UCSD-AML1 (cell line): ENCODE measurements around the gene CIAO2B.

Experiments
- DNase-seq: peaks from one replicate; lab custom pipeline; 2025; ENCODE audit not compliant: unreplicated experiment; lab: John Stamatoyannopoulos, UW

The CIAO2B gene

GRCh38 chr16:66920924-66921680 lies 13.1 kb downstream of the CIAO2B start:
- no peak for DNase-seq

DNA sequence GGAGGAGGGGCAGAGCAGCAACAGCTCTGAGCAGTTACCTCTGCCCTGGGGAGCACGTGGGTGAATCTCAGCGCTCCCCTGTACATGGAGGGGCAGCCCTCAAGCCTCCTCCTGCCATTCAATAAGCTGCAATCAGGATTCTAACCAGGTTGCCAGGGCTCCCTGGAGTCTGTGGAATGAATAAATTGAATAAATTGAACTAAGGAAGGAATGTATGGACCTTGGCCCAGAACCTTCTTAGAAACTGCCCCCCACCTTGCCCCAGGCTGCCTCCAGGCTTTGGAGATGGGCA lies 14.0 kb downstream of the CIAO2B start:
- no peak for DNase-seq

GRCh38 chr16:66919569-66920298 lies 14.5 kb downstream of the CIAO2B start:
- no peak for DNase-seq

- DNase-seq: no peak
Observed at GRCh38 chr16:66918803-66919568, 15.2 kb downstream of the CIAO2B start, which contains the start of gene CDH16. CDH16 (minus strand) TSS chr16:66918885; CDS start chr16:66918065, 820 bp downstream.

DNA sequence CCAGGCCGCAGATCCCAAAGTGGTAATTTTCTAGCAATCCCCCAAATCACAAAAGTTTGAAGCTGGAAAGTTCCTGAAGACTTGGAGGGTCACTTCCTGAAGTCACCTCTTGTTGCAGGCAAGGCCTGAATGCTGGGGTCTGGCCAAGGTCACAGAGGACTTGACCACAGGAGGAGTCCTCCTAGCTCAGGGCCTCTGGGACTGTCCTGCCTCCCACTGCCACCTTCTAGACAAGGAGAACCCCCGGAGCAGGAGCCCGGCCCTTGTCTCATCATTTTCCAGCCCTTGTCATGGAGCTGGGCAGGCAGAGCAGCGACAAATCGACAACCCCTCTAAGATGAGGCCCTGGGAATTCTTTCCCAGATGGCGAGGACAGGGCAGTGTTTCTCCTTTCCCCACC lies 15.8 kb downstream of the CIAO2B start:
- no peak for DNase-seq

DNA sequence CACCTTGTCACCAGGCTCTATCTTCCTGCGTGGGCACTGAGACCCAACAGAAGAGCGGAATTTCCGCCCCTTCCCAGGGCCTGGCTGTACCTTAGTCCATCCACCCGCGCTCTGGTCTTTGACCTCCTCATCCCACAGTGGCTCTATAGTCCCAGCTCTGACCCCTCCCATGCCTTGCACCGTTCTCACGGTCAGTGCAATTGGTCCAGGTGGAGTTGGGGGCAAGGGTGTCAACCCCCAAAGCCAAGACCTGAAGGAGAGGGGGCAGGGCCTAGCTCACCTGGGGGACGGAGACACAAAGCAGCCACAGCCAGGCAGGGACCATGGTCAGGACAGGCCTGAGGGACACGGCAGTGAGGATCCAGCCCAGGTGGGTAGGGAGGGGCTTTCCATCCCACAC lies 16.5 kb downstream of the CIAO2B start:
- no peak for DNase-seq

DNA sequence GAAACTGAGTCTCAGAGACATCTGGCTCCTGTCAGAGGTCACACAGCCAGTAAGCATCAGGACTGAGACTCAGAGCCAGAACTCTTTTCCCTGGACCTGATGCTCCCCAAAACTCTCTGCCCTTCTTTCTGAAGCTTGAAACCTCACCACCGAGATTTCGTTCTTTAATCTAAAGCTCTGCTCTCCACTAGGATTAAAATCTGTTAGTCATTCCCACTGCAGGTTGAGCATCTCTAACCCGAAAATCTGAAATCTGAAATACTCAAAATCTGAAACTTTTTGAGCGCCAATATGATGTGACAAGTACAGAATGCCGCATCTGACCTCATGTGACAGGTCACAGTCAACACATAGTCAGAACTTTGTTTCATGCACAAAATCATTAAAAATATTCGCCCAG lies 17.7 kb downstream of the CIAO2B start:
- DNase-seq: no peak

- DNase-seq: no peak
Observed at GRCh38 chr16:66915041-66915440, 19.2 kb downstream of the CIAO2B start.

GRCh38 chr16:66914541-66914940 lies 19.7 kb downstream of the CIAO2B start:
- no peak for DNase-seq

GRCh38 chr16:66913711-66914110 lies 20.5 kb downstream of the CIAO2B start:
- DNase-seq: no peak

DNA sequence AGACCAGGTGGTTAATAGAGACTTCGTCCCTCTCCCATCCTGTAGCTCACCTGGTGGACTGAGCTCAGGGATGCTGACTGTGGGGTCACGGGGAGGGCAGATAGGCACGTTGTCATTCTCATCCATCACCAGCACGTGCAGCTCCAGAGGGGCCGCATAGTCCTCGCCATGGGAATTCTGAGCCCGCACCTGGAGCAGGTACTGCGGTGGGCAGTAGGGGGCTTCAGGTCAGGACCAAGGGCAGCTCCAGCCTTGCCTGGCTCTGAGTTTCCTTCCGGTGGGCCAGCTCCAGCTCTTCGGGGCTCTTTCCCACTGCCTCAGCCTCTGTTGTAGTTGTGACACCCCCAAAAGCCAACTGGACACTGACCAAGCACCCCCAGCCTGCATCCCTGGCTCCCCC lies 21.1 kb downstream of the CIAO2B start:
- DNase-seq: no peak

DNA sequence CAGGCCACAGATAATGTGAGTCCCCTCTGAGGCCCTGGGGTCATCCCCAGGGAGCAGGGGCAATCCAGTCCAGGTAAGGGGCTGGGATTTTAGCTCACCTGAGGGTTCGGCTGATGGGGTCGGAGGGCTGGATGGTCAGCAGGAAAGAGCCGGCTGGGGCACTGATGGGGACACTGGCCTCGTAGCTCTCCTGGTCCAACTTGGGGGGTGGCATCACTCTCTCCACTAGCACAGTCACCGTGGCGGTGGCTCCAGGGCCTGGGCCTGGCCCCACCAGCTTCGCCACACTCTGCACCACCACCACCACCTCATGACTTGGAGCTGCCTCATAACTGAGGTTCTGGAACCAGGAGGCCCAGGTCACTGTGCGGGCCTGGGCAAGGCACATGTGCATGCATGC lies 22.4 kb downstream of the CIAO2B start:
- DNase-seq: no peak

DNA sequence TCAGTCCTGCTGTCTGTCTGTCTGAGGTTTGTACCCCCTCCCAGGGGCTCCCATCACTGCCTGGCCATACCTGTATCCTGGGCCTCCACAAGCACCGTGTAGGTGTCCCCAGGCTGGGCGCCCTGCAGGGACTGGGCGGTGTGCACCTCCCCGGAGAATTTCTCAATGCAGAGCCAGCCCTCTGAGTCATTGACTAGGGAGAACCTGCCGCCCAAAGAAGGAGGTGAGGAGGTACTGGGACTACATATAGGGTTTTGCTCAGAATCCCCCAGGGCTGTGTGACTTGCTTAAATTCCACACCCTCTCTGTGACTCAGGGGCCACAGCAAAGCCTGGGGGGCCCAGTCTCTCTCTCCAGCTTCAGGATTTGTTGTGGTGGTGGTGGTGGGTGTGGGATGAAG lies 23.1 kb downstream of the CIAO2B start:
- no peak for DNase-seq

DNA sequence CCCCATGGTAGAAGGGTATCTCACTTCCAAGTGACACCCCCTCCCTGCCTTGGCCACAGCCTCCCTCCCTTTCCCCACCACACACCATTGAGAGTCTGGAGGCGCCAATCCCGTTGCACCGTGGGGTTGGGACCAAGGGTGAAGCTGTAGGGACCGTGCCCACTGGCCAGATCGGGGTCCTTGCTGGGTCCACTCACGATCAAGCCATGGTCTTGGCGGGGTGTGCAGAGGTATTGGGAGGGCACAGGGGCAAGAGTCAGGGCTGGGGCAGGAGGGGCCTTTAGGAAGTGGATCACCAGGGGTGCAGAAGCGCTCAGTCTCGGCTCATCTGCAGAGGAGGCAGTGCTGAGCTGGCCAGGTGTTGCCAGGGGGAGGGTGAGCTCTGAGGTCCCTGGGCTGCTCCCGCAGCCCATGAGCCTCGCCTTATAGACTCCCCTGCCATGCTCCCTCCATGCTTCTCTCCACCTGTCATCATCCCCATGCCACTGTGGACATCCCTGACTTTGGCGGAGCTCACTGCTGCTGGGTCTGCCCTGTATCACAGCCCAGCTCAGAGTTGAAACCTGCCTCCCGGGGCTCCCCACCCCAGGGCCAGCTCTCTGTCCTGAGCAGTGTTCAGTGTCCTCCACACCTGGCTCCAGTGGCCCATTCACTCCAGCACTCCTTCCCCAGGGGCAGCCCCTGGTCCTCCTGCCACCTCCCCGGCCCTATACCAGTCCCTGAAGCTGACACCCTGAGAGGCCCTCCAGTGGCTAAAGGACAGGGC lies 23.8 kb downstream of the CIAO2B start:
- no peak for DNase-seq

GRCh38 chr16:66908762-66909559 lies 25.2 kb downstream of the CIAO2B start:
- DNase-seq: no peak

DNA sequence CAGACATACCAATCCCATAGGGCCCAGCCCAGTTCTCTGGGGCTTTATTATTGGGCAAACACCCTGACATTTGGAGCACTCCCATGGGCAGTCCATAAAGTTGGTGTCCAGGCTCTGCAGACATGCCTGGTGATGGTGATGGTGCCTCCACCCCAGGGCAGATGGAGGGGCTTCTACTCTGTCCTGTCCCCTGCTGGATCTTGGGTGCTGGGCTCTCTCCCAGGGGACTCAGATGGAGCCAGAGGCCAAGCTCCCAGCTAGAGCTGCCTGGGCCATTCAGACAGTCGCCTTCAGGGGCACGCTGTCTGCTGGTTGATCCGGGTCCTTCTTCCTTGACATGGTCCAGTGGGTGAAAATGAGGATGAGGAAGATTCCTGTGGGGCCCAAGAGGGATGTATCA lies 26.1 kb downstream of the CIAO2B start:
- DNase-seq: no peak

GRCh38 chr16:66906916-66907836 lies 27.0 kb downstream of the CIAO2B start:
- no peak for DNase-seq

- DNase-seq: no peak
Observed at GRCh38 chr16:66905633-66906539, 28.3 kb downstream of the CIAO2B start.
